Activated naive CD8-positive, alpha-beta T cell treated with anti-CD3 and anti-CD28 coated beads, Interleukin-2, amount 50 U/mL, for 24 hours (primary cell): ENCODE results near the gene CNKSR3.

Experiments used
- ATAC-seq: fragments of 150-1000 bp; cut with Tn5 transposase; one replicate; pipeline ENCODE4 v1.10.0; 2021
- DNase-seq: peaks from one replicate; pipeline ENCODE4 v3.0.0; 2021
- H3K27ac Mint-ChIP-seq: one replicate; pipeline ENCODE4 v1.8.0; 2021; ENCODE audit warnings: mild to moderate bottlenecking, mixed read lengths
- H3K27me3 Mint-ChIP-seq: one replicate; pipeline ENCODE4 v1.8.0; 2021; ENCODE audit warnings: mixed read lengths
- H3K36me3 Mint-ChIP-seq: one replicate; pipeline ENCODE4 v1.8.0; 2021; ENCODE audit warnings: low read depth, mixed read lengths
- H3K4me1 Mint-ChIP-seq: one replicate; pipeline ENCODE4 v1.8.0; 2021; ENCODE audit warnings: mixed read lengths
- H3K4me3 Mint-ChIP-seq: one replicate; pipeline ENCODE4 v1.8.0; 2021; ENCODE audit warnings: mild to moderate bottlenecking, moderate library complexity, mixed read lengths
- H3K9me3 Mint-ChIP-seq: one replicate; pipeline ENCODE4 v1.8.0; 2021; ENCODE audit warnings: mixed read lengths

CNKSR3 gene

GRCh38 chr6:154403788-154404187 is 106.7 kb downstream of the CNKSR3 start:
- DNase-seq (no peak), ATAC-seq (no peak)
- Mint-ChIP-seq H3K4me1 (no peaks in the 10 kb centered on the region), H3K27me3 (no peaks in the 10 kb centered on the region), H3K4me3 (no peak overlapping the region), H3K9me3 (no peaks in the 10 kb centered on the region), H3K36me3 (no peaks in the 10 kb centered on the region), H3K27ac (no peak overlapping the region)

DNA sequence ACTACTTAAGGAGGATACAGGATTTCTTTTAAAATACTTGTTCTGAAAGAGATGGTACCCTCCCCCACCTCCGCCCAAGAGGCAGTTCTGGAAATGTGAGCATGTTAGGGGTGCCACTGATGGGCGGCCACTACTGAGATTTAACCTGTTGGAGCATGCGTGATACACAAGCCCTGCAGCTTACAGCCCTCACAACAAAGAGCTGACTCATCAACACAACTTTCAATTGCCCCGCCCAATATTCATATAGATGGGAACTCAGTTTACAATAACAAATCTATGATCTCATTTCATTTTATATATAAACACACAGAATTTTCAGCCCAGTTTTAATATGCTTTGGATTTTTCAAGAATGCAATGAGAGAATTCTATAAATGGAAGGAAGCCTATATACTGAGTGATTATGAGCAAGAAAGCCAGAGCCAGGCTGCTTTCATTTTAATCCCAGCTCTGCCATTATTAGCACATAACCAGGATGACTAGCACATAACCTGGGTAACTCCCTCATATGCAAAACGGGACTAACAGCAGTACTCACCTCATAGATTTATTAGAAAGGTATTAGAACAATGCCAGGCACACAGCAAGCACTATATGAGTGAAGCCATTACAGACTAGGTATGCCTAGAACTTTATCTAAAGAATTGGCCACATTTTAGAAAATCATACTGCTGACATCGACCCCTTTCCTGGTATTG is 108.3 kb downstream of the CNKSR3 start:
- no peaks in the 10 kb centered on the region for H3K9me3 Mint-ChIP-seq
- ATAC-seq = no peak
- no peaks in the 10 kb centered on the region for H3K36me3 Mint-ChIP-seq
- no peaks in the 10 kb centered on the region for H3K4me1 Mint-ChIP-seq
- no peak overlapping the region for H3K4me3 Mint-ChIP-seq
- no peak overlapping the region for H3K27ac Mint-ChIP-seq
- DNase-seq = no peak
- H3K27me3 Mint-ChIP-seq = no peaks in the 10 kb centered on the region

GRCh38 chr6:154399097-154399496 is 111.4 kb downstream of the CNKSR3 start:
- H3K9me3 Mint-ChIP-seq = no peaks in the 10 kb centered on the region
- H3K27me3 Mint-ChIP-seq = no peaks in the 10 kb centered on the region
- H3K4me1 Mint-ChIP-seq = no peaks in the 10 kb centered on the region
- no peak for DNase-seq
- H3K36me3 Mint-ChIP-seq = no peaks in the 10 kb centered on the region
- no peak overlapping the region for H3K4me3 Mint-ChIP-seq
- ATAC-seq = no peak
- no peak overlapping the region for H3K27ac Mint-ChIP-seq

DNA sequence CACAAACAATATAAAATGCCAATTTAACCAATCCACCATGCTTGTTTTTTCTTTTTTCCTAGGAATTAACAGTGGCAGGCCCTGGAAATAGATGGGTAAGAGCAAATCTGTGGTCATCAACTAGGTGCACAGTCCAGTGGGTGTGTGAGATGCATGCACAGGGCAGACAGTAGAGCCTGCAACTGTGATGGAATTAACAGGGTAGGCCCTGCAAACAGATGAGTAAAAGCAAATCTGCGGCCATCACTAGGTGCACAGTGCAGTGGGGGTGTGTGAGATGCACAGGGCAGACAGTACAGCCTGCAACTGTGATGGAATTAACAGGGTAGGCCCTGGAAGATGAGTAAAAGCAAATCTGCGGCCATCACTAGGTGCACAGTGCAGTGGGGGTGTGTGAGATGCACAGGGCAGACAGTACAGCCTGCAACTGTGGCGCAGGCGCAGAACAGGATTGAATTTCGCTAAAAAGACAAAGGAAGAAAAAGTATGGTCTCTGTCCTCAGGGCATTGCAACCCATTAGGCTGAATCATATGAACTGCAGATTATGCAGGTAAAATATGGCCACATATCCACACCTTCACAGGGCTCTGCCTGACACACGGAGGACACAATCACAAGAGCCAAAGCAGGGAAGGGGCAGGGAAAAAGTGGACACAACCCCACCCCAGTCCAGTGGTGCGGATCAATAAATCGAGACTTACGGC is 112.8 kb downstream of the CNKSR3 start:
- Mint-ChIP-seq H3K27ac (no peak overlapping the region), H3K4me1 (no peaks in the 10 kb centered on the region), H3K9me3 (no peaks in the 10 kb centered on the region), H3K27me3 (no peaks in the 10 kb centered on the region), H3K4me3 (no peak overlapping the region), H3K36me3 (no peaks in the 10 kb centered on the region)
- DNase-seq = no peak
- no peak for ATAC-seq

GRCh38 chr6:154395878-154396277 is 114.6 kb downstream of the CNKSR3 start:
- Mint-ChIP-seq H3K4me1 (no peaks in the 10 kb centered on the region), H3K36me3 (no peaks in the 10 kb centered on the region), H3K4me3 (no peak overlapping the region), H3K27me3 (no peaks in the 10 kb centered on the region), H3K27ac (no peak overlapping the region), H3K9me3 (no peaks in the 10 kb centered on the region)
- ATAC-seq = no peak
- no peak for DNase-seq

DNA sequence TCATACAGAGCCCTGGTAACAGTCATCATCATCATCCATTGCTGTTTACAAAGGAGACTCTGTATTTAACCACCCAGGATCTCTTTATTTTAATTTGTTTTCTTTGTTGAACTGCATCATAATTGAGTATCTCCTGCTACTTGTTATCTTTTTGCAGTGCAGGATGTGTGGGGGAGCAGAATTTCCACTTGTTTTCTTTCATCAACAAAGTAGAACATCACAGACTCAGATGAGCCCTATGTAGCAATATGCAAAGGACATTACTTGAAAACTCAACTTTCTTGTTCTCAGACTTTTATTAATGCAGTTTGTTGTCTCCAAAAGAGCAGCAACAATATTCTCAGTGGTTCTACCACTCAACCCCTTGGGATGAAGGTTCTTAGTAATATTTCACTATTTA is 115.2 kb downstream of the CNKSR3 start:
- ATAC-seq (no peak), DNase-seq (no peak)
- Mint-ChIP-seq H3K27me3 (no peaks in the 10 kb centered on the region), H3K4me3 (no peak overlapping the region), H3K36me3 (no peaks in the 10 kb centered on the region), H3K27ac (no peak overlapping the region), H3K4me1 (no peaks in the 10 kb centered on the region), H3K9me3 (no peaks in the 10 kb centered on the region)

GRCh38 chr6:154394571-154394970 is 115.9 kb downstream of the CNKSR3 start:
- no peaks in the 10 kb centered on the region for H3K4me1 Mint-ChIP-seq
- H3K9me3 Mint-ChIP-seq = no peaks in the 10 kb centered on the region
- H3K27me3 Mint-ChIP-seq = peaks cover 4% of the 10 kb centered on the region
- no peaks in the 10 kb centered on the region for H3K36me3 Mint-ChIP-seq
- H3K27ac Mint-ChIP-seq = no peak overlapping the region
- ATAC-seq (no peak), DNase-seq (no peak)
- H3K4me3 Mint-ChIP-seq = no peak overlapping the region

- no peak overlapping the region for H3K27ac Mint-ChIP-seq
- no peaks in the 10 kb centered on the region for H3K4me1 Mint-ChIP-seq
- H3K36me3 Mint-ChIP-seq = no peaks in the 10 kb centered on the region
- DNase-seq = no peak
- H3K9me3 Mint-ChIP-seq = no peaks in the 10 kb centered on the region
- no peak overlapping the region for H3K4me3 Mint-ChIP-seq
- H3K27me3 Mint-ChIP-seq = peaks cover 12% of the 10 kb centered on the region
- ATAC-seq = no peak
Measured at GRCh38 chr6:154390034-154390433, 120.5 kb downstream of the CNKSR3 start.

DNA sequence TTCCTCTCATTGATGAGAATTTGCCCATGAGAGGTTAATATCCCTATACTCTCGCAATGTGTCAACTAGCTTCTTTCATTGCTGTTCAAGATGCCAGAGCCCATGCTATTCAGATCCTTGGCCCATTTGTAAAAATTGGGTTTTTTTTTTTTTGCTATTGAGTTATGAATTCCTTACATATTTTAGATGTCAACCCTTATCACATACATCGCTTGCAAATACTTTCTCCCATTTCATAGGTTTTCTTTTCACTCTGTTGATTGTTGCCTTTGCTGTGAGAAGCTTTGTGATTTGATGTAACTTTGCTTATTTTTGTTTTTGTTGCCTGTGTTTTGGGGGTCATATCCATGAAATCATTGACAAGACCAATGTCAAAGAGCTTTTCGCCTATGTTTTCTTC is 121.7 kb downstream of the CNKSR3 start:
- no peaks in the 10 kb centered on the region for H3K36me3 Mint-ChIP-seq
- no peak overlapping the region for H3K27ac Mint-ChIP-seq
- H3K9me3 Mint-ChIP-seq = no peaks in the 10 kb centered on the region
- no peak overlapping the region for H3K4me3 Mint-ChIP-seq
- ATAC-seq = no peak
- no peak for DNase-seq
- H3K27me3 Mint-ChIP-seq = peaks cover 13% of the 10 kb centered on the region
- H3K4me1 Mint-ChIP-seq = no peaks in the 10 kb centered on the region

DNA sequence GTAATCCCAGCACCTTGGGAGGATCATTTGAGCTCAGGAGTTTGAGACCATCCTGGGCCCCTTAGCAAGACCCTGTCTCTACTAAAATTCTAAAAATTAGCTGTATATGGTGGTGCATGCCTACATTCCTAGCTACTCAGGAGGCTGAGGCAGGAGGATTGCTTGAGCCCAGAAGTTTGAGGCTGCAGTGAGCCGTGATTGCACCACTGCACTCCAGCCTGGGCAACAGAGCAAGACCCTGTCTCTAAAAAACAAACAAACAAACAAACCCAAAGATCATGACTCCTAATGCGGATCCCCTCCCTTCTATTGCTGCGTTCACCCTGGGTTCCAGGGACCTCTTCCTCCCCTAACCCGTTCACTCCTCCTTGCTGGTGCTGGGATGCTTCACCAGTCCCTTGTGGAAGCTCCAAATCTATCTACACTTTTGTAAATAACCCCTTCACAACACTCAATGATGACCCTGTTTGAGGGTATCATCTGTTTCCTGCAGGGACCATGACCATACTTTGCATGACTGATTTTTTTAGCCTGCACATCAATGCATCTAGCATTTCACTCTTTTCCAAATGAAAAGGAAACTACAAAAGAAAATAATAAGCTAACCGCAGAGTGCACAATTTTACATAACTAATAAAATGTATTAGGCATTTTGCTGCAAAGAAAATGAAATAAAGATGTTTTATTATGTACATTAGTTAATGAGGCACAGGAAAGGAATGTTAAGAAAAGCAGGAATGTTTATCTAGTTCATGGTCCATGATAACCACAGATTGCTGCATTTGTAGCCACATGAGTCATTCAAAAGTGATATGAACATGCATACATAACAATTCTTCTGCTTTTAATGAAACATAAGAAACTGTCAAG is 123.4 kb downstream of the CNKSR3 start:
- Mint-ChIP-seq H3K4me3 (no peak overlapping the region), H3K27ac (no peak overlapping the region), H3K36me3 (no peaks in the 10 kb centered on the region), H3K9me3 (no peaks in the 10 kb centered on the region), H3K4me1 (no peaks in the 10 kb centered on the region), H3K27me3 (peaks cover 13% of the 10 kb centered on the region)
- DNase-seq (no peak), ATAC-seq (no peak)

- Mint-ChIP-seq H3K9me3 (no peaks in the 10 kb centered on the region), H3K27me3 (peaks cover 9% of the 10 kb centered on the region), H3K36me3 (no peaks in the 10 kb centered on the region), H3K27ac (no peak overlapping the region), H3K4me3 (no peak overlapping the region), H3K4me1 (no peaks in the 10 kb centered on the region)
- no peak for ATAC-seq
- DNase-seq = no peak
Measured at GRCh38 chr6:154384191-154384590, 126.3 kb downstream of the CNKSR3 start.

DNA sequence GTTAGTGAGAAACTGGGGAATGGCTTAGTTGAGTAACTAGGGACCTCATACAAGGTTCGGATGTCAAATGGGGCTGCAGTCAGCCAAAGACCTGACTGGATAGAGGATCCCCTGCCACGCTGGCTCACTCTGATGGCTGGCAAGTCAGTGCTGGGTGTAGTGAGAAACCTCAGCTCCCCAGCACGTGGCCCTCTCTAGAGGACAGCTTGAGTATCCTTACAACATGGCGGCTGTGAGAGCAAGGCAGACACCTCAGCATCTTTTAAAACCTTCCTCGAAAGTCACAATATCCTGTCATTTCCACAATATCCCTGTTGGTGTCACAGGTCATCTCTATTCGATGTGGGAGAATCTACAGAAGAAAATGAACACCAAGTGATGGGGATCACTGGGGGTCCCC is 127.2 kb downstream of the CNKSR3 start:
- Mint-ChIP-seq H3K27me3 (peaks cover 9% of the 10 kb centered on the region), H3K27ac (no peak overlapping the region), H3K4me3 (no peak overlapping the region), H3K4me1 (no peaks in the 10 kb centered on the region), H3K9me3 (no peaks in the 10 kb centered on the region), H3K36me3 (no peaks in the 10 kb centered on the region)
- no peak for ATAC-seq
- DNase-seq = no peak

- Mint-ChIP-seq H3K36me3 (no peaks in the 10 kb centered on the region), H3K4me3 (no peak overlapping the region), H3K4me1 (no peaks in the 10 kb centered on the region), H3K27ac (no peak overlapping the region), H3K27me3 (peaks cover 6% of the 10 kb centered on the region), H3K9me3 (no peaks in the 10 kb centered on the region)
- ATAC-seq (no peak), DNase-seq (no peak)
Measured at GRCh38 chr6:154382740-154383139, 127.7 kb downstream of the CNKSR3 start.

DNA sequence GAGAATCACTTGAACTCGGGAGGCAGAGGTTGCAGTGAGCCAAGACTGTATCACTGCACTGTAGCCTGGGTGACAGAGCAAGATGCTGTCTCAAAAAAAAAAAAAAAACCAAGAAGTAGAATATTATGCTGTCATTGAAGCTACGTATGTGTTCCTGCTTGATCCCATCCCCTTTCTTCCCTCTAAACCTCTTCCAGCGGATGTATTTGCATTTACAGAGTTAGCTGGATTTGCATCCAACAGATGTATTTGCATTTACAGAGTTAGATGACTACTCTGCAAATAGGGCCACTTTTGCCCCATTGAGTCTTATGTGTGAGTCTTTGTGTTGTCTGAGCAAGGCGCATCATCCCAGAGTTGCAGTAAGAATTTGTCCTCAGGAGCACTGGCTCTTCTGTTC is 128.9 kb downstream of the CNKSR3 start:
- no peak overlapping the region for H3K27ac Mint-ChIP-seq
- ATAC-seq = no peak
- H3K4me3 Mint-ChIP-seq = no peak overlapping the region

GRCh38 chr6:154380741-154381140 is 129.7 kb downstream of the CNKSR3 start:
- peaks cover 3% of the 10 kb centered on the region for H3K27me3 Mint-ChIP-seq
- no peak for ATAC-seq
- no peak overlapping the region for H3K4me3 Mint-ChIP-seq
- H3K27ac Mint-ChIP-seq = no peak overlapping the region
- no peaks in the 10 kb centered on the region for H3K4me1 Mint-ChIP-seq
- DNase-seq = no peak
- no peaks in the 10 kb centered on the region for H3K36me3 Mint-ChIP-seq
- H3K9me3 Mint-ChIP-seq = no peaks in the 10 kb centered on the region

More for the DNA sequence above, 128.9 kb downstream of the CNKSR3 start:
- Mint-ChIP-seq H3K36me3 (no peaks in the 10 kb centered on the region), H3K27me3 (peaks cover 6% of the 10 kb centered on the region), H3K9me3 (no peaks in the 10 kb centered on the region), H3K4me1 (no peaks in the 10 kb centered on the region)
- DNase-seq = no peak
